Measurements from ENCODE around the gene SMARCA4.

DNA sequence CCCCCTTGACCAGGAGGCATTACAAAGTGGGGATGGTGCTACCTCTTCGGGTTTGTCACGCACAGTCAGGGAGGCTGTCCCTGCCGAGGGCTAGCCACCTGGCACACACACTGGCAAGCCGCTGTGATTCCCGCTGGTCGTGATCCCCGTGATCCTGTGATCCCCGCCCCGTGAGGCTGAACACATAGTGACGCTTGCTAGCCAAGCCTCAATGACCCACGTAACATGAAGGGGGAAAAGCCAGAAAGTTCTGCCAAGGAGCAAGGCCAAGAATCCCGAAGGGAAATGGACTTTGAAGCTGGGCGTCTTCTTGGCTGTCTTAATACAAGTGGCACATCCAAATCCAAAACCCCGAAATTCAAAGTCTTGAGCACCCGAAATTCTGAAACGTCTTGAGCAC is 142.1 kb downstream of the SMARCA4 start:
- TF ChIP-seq CTCF (IDR thresholded peaks at IDR 0.05; ENCODE audit: poor library complexity) (no peak), EZH2 (IDR thresholded peaks at IDR 0.05; ENCODE audit: borderline replicate concordance) (no peak), EZH2phosphoT487 (IDR thresholded peaks at IDR 0.05; ENCODE audit: low read depth, severe bottlenecking, unreplicated experiment) (no peak)

Measured in hepatocyte (in vitro differentiated cells).